Hematopoietic multipotent progenitor cell treated with erythropoietin and hydrocortisone succinate and interleukin-3 and kit ligand, for 17 days (in vitro differentiated cells): Measurements from ENCODE around the gene ZNF577.

Experiments used
- DNase-seq: peaks from one replicate; pipeline ENCODE4 v3.0.0-alpha.2; 2015; ENCODE audit warnings: low spot score

Gene ZNF577

GRCh38 chr19:51861870-51862622, 25.7 kb downstream of the ZNF577 start:
- DNase-seq: no peak

GRCh38 chr19:51837145-51837544, 50.6 kb downstream of the ZNF577 start:
- DNase-seq: peak; percentile 4

GRCh38 chr19:51830274-51830673, 57.5 kb downstream of the ZNF577 start:
- no peak for DNase-seq

GRCh38 chr19:51824281-51825005, 63.3 kb downstream of the ZNF577 start:
- DNase-seq: no peak

- no peak for DNase-seq
These were observed 64.8 kb downstream of the ZNF577 start for GRCh38 chr19:51822946-51823345.

- DNase-seq: no peak
These were observed 65.4 kb downstream of the ZNF577 start for GRCh38 chr19:51822325-51822724.

- DNase-seq: no peak
These were observed 65.8 kb downstream of the ZNF577 start for GRCh38 chr19:51821921-51822320.

GRCh38 chr19:51821456-51821855, 66.3 kb downstream of the ZNF577 start:
- DNase-seq: no peak
